Keratinocyte (primary cell): ENCODE measurements around the gene GPR107. TPM values are rescaled to one million over a fixed set of nuclear protein-coding genes. Genes with fewer than 3 reads are reported as not detected.

Experiments
- DNase-seq: peaks from one replicate; pipeline ENCODE4 v3.0.0-alpha.2; 2011; ENCODE audit warnings: low read depth, missing footprints, low spot score
- FAIRE-seq: peaks from 2 replicates; lab custom pipeline; 2011; peaks lifted over from hg19 to GRCh38; lab: Jason Lieb, UNC
- H2AFZ ChIP-seq: 2 replicates; pipeline ENCODE4 v1.6.0; 2012; ENCODE audit warnings: low read length, control low read depth, inconsistent platforms; ENCODE audit not compliant: control insufficient read depth
- H3K27ac ChIP-seq: 2 replicates; pipeline ENCODE4 v1.5.1; 2011; ENCODE audit warnings: low read length; ENCODE audit not compliant: control insufficient read depth, insufficient read depth
- H3K27me3 ChIP-seq: 3 replicates; pipeline ENCODE4 v1.6.0; 2011; ENCODE audit warnings: low read length; ENCODE audit not compliant: control insufficient read depth, insufficient read depth; ENCODE audit errors: extremely low read depth
- H3K36me3 ChIP-seq, 2 experiments: 2 replicates in 1 of 2; 3 replicates in 1 of 2; pipeline ENCODE4 v1.5.1; 2011; ENCODE audit warnings: low read length in 2 of 2, mild to moderate bottlenecking in 1 of 2; ENCODE audit not compliant: control insufficient read depth in 2 of 2, insufficient read depth in 2 of 2; ENCODE audit errors: extremely low read depth in 1 of 2
- H3K4me1 ChIP-seq: 3 replicates; pipeline ENCODE4 v1.5.1; 2011; ENCODE audit warnings: low read length; ENCODE audit not compliant: control insufficient read depth, insufficient read depth; ENCODE audit errors: extremely low read depth
- H3K4me2 ChIP-seq: 3 replicates; pipeline ENCODE4 v1.6.0; 2011; ENCODE audit warnings: low read depth, low read length; ENCODE audit not compliant: control insufficient read depth, insufficient read depth; ENCODE audit errors: extremely low read depth
- H3K4me3 ChIP-seq, 3 experiments: fragments of 200-600 bp in 1 of 3; sonication (generic) in 1 of 3; 2 replicates in 2 of 3; 3 replicates in 1 of 3; pipeline ENCODE4 v1.5.1; 2011 to 2016; ENCODE audit warnings: low read length in 3 of 3, mild to moderate bottlenecking in 3 of 3, control low read depth in 2 of 3, inconsistent platforms in 1 of 3, low read depth in 1 of 3, mixed read lengths in 1 of 3, mixed run types in 1 of 3, moderate library complexity in 1 of 3; ENCODE audit not compliant: control insufficient read depth in 2 of 3, insufficient read depth in 2 of 3; ENCODE audit errors: extremely low read depth in 1 of 3
- H3K79me2 ChIP-seq: 2 replicates; pipeline ENCODE4 v1.6.0; 2012; ENCODE audit warnings: low read length; ENCODE audit not compliant: control insufficient read depth, insufficient read depth
- H3K9ac ChIP-seq: 3 replicates; pipeline ENCODE4 v1.6.0; 2011; ENCODE audit warnings: low read length; ENCODE audit not compliant: control insufficient read depth, insufficient read depth; ENCODE audit errors: extremely low read depth
- H3K9me1 ChIP-seq: 3 replicates; pipeline ENCODE4 v1.6.0; 2011; ENCODE audit warnings: low read length; ENCODE audit not compliant: control insufficient read depth, insufficient read depth; ENCODE audit errors: extremely low read depth
- H3K9me3 ChIP-seq: 2 replicates; pipeline ENCODE4 v1.5.1; 2012; ENCODE audit warnings: low read depth, low read length; ENCODE audit not compliant: control insufficient read depth
- H4K20me1 ChIP-seq: 3 replicates; pipeline ENCODE4 v1.6.0; 2011; ENCODE audit warnings: low read length; ENCODE audit not compliant: control insufficient read depth, insufficient read depth; ENCODE audit errors: extremely low read depth
- CTCF ChIP-seq, 3 experiments: IDR thresholded peaks in 1 of 3; conservative IDR thresholded peaks in 1 of 3; optimal IDR thresholded peaks in 1 of 3; 2 replicates in 2 of 3; 3 replicates in 1 of 3; pipeline versions ENCODE3 to v1.5.1; 2011; ENCODE audit warnings: low read length in 3 of 3, mild to moderate bottlenecking in 3 of 3, moderate library complexity in 2 of 3, control low read depth in 1 of 3, inconsistent platforms in 1 of 3; ENCODE audit not compliant: insufficient read depth in 2 of 3; ENCODE audit errors: extremely low read depth in 1 of 3
- EZH2 ChIP-seq: IDR thresholded peaks from one replicate; pipeline ENCODE4 v1.6.1; 2012; ENCODE audit warnings: inconsistent platforms, mild to moderate bottlenecking, low read length, moderate library complexity
- dilution Hi-C: fragments of 300-500 bp; cut with MboI; formaldehyde crosslinking; loops from one replicate; pipeline ENCODE4 v1.7.0; 2020; ENCODE audit warnings: low sequenced_read_pairs; ENCODE audit not compliant: extremely low pct_ligation_motif_present
- polyA plus RNA-seq, 5 experiments: library from polyadenylated mRNA; depleted of rRNA in 3 of 5; stranded (reverse) in 3 of 5; stranded (forward) in 1 of 5; unstranded in 1 of 5; fragments of >200 nt; gene quantifications; 1 replicate in 1 of 5; 2 replicates in 3 of 5; 3 replicates in 1 of 5; pipeline versions ENCODE4 v1.2.1 to v1.2.3, GENCODE V29; 2011 to 2012; ENCODE audit warnings: missing spikeins in 2 of 5, low read depth in 1 of 5, low replicate concordance in 1 of 5

The GPR107 gene
- polyA plus RNA-seq, 1 donor (not counting 4 experiments of a cell fraction or from before 2014, with no cell fraction given): 27.3 TPM

- no peak for DNase-seq
- Histone ChIP-seq H3K4me3 (no peak overlapping the region), H3K9me1 (peaks cover 4% of the 10 kb centered on the region), H3K4me2 (no peak overlapping the region), H3K9me3 (no peaks in the 10 kb centered on the region), H3K4me1 (peaks cover 18% of the 10 kb centered on the region), H2AFZ (no peak overlapping the region), H3K9ac (no peak overlapping the region), H3K36me3 (peaks cover 9 to 12% of the 10 kb centered on the region in 2 experiments), H4K20me1 (no peaks in the 10 kb centered on the region), H3K79me2 (no peaks in the 10 kb centered on the region), H3K27ac (no peak overlapping the region), H3K27me3 (no peaks in the 10 kb centered on the region)
- no peak for TF ChIP-seq EZH2
- TF ChIP-seq CTCF (optimal IDR thresholded peaks at IDR 0.05 in 1 of 3, IDR thresholded peaks at IDR 0.05 in 1 of 3, conservative IDR thresholded peaks at IDR 0.05 in 1 of 3; ENCODE audit: extremely low read depth in 1 of 3, insufficient read depth in 2 of 3, low read length in 3 of 3): no peak
- dilution Hi-C loops: no loop called here
- FAIRE-seq: peak; percentile 5
These were observed 61.0 kb downstream of the GPR107 start for GRCh38 chr9:130114741-130115140.

DNA sequence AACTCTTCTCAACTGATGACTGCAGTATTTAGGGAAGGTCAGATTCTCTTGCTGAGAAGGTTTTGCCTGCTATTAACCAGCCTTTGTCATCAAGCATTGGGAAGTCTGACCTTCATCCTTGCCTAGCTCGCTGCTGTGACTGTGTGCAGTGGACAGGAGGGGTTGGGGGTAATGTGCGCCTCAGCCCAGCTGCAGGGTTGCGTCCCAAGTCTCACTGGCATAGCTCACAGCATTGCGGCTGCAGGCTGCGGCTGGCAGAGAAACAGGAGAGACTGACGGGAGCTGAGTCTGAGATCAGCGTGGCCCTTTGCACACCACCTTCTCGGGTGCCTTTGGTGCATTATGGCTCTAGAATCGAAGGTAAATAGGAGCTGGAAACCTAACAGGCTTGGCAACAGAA lies 62.6 kb downstream of the GPR107 start:
- Histone ChIP-seq H3K27ac (no peak overlapping the region), H3K4me1 (peaks cover 18% of the 10 kb centered on the region), H3K79me2 (no peaks in the 10 kb centered on the region), H3K4me3 (no peak overlapping the region), H3K27me3 (no peaks in the 10 kb centered on the region), H3K9me3 (no peaks in the 10 kb centered on the region), H3K9ac (no peak overlapping the region), H3K36me3 (peaks cover 6 to 9% of the 10 kb centered on the region in 2 experiments), H3K9me1 (peaks cover 4% of the 10 kb centered on the region), H4K20me1 (no peaks in the 10 kb centered on the region), H3K4me2 (no peak overlapping the region), H2AFZ (no peak overlapping the region)
- no peak for FAIRE-seq
- dilution Hi-C loops: no loop called here
- no peak for DNase-seq
- TF ChIP-seq CTCF (optimal IDR thresholded peaks at IDR 0.05 in 1 of 3, IDR thresholded peaks at IDR 0.05 in 1 of 3, conservative IDR thresholded peaks at IDR 0.05 in 1 of 3; ENCODE audit: extremely low read depth in 1 of 3, insufficient read depth in 2 of 3, low read length in 3 of 3) (no peak), EZH2 (no peak)
